Measurements from ENCODE around the gene SIK2.

DNA sequence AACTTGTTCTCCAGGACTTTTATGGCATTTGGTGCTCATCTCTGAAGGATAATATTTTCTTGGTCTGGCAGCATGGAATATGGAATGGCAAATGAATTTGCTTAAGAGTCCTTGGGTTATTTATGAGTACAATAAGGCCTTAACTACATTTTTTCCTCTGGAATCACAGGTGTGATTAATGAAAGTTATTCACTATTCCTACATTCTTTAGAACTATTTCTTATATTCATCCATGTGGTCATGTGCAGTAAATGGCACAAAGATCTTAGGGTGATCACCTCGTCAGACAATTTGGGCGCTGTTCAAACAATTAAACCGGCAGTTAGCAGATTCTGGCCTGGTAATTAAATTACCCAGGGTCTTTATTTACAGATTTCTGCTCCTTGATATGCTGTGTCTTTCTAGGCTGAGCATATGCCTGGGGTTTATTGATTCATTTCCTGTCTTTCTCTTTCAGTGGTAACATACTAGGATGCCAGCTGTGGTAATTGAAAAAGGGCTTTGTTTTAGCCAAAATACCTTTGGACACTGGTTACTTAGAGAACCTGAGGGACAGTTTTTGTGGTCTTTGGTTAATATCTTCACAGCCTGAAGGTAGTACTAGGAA lies 31.6 kb downstream of the SIK2 start:
- TF ChIP-seq, protein P1, sequence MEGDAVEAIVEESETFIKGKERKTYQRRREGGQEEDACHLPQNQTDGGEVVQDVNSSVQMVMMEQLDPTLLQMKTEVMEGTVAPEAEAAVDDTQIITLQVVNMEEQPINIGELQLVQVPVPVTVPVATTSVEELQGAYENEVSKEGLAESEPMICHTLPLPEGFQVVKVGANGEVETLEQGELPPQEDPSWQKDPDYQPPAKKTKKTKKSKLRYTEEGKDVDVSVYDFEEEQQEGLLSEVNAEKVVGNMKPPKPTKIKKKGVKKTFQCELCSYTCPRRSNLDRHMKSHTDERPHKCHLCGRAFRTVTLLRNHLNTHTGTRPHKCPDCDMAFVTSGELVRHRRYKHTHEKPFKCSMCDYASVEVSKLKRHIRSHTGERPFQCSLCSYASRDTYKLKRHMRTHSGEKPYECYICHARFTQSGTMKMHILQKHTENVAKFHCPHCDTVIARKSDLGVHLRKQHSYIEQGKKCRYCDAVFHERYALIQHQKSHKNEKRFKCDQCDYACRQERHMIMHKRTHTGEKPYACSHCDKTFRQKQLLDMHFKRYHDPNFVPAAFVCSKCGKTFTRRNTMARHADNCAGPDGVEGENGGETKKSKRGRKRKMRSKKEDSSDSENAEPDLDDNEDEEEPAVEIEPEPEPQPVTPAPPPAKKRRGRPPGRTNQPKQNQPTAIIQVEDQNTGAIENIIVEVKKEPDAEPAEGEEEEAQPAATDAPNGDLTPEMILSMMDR (IDR thresholded peaks at IDR 0.05): no peak
- TF ChIP-seq EZH2 (IDR thresholded peaks at IDR 0.05) (no peak), EZH2phosphoT487 (IDR thresholded peaks at IDR 0.05) (no peak)
